HFFc6 (cell line): Measurements from ENCODE around the gene FYN. TPM values are rescaled to one million over a fixed set of nuclear protein-coding genes. Genes with fewer than 3 reads are reported as not detected.

Experiments
- DNase-seq: peaks from one replicate; pipeline ENCODE4 v3.0.0-alpha.2; 2018
- H3K27ac Mint-ChIP-seq: 2 replicates; pipeline ENCODE4 v1.8.0; 2020; ENCODE audit warnings: mild to moderate bottlenecking, mixed read lengths
- H3K27me3 Mint-ChIP-seq: 2 replicates; pipeline ENCODE4 v1.8.0; 2021; ENCODE audit warnings: mild to moderate bottlenecking, moderate library complexity, mixed read lengths; ENCODE audit not compliant: insufficient read depth
- H3K36me3 Mint-ChIP-seq: 2 replicates; pipeline ENCODE4 v1.8.0; 2021; ENCODE audit warnings: low read depth, mixed read lengths
- H3K4me1 Mint-ChIP-seq: 2 replicates; pipeline ENCODE4 v1.8.0; 2020; ENCODE audit warnings: low read depth, mixed read lengths
- H3K4me3 Mint-ChIP-seq: 2 replicates; pipeline ENCODE4 v1.8.0; 2020; ENCODE audit warnings: mild to moderate bottlenecking, moderate library complexity, mixed read lengths
- H3K9me3 Mint-ChIP-seq: 2 replicates; pipeline ENCODE4 v1.8.0; 2020; ENCODE audit warnings: mild to moderate bottlenecking, mixed read lengths
- CTCF ChIP-seq: fragments of 200-600 bp; sonication (generic); IDR thresholded peaks from 2 replicates; pipeline ENCODE4 v1.5.0; 2021; ENCODE audit warnings: antibody characterized with exemption, mild to moderate bottlenecking
- total RNA-seq, 6 experiments: library from RNA; stranded (reverse); fragmentation: NEBNext Ultra II Directional; extraction: Animal tissue kit (Norgen Biotek cat#: 25700); gene quantifications; 2 replicates in 1 of 6; 3 replicates in 5 of 6; pipeline ENCODE4 v1.2.3, GENCODE V29; 2021

Gene FYN
- total RNA-seq, 6 experiments from 2014 or later, result 41.5 to 59.9 (median 49.7) TPM

GRCh38 chr6:111769365-111770152, 103.7 kb downstream of the FYN start:
- H3K9me3 Mint-ChIP-seq, result no peaks in the 10 kb centered on the region
- no peak overlapping the region for H3K27ac Mint-ChIP-seq
- H3K36me3 Mint-ChIP-seq, result peaks cover 10% of the 10 kb centered on the region
- no peak overlapping the region for H3K4me3 Mint-ChIP-seq
- H3K4me1 Mint-ChIP-seq, result peaks cover 38% of the 10 kb centered on the region
- no peaks in the 10 kb centered on the region; the same call in none of the 2 replicates for H3K27me3 Mint-ChIP-seq
- no peak for TF ChIP-seq CTCF
- no peak for DNase-seq

- H3K27me3 Mint-ChIP-seq, result no peaks in the 10 kb centered on the region; the same call in 1 of the 2 replicates
- TF ChIP-seq CTCF, result no peak
- H3K9me3 Mint-ChIP-seq, result no peaks in the 10 kb centered on the region
- no peak for DNase-seq
- peaks cover 10% of the 10 kb centered on the region for H3K36me3 Mint-ChIP-seq
- peaks cover 41% of the 10 kb centered on the region for H3K4me1 Mint-ChIP-seq
- H3K27ac Mint-ChIP-seq, result no peak overlapping the region
- H3K4me3 Mint-ChIP-seq, result no peak overlapping the region
Measured at GRCh38 chr6:111768431-111768770, 104.9 kb downstream of the FYN start.

- H3K4me1 Mint-ChIP-seq, result peaks cover 46% of the 10 kb centered on the region
- H3K4me3 Mint-ChIP-seq, result no peak overlapping the region
- no peak for DNase-seq
- no peaks in the 10 kb centered on the region; the same call in 1 of the 2 replicates for H3K27me3 Mint-ChIP-seq
- no peak overlapping the region for H3K27ac Mint-ChIP-seq
- no peak for TF ChIP-seq CTCF
- H3K36me3 Mint-ChIP-seq, result peaks cover 10% of the 10 kb centered on the region
- no peaks in the 10 kb centered on the region for H3K9me3 Mint-ChIP-seq
Measured at GRCh38 chr6:111767752-111768430, 105.4 kb downstream of the FYN start.

GRCh38 chr6:111766201-111766857, 106.9 kb downstream of the FYN start:
- Mint-ChIP-seq H3K9me3 (no peaks in the 10 kb centered on the region), H3K27ac (peak overlapping the region; percentile 1; the same call in 1 of the 2 replicates), H3K27me3 (no peaks in the 10 kb centered on the region; the same call in 1 of the 2 replicates), H3K4me1 (peaks cover 48% of the 10 kb centered on the region), H3K36me3 (peaks cover 10% of the 10 kb centered on the region), H3K4me3 (no peak overlapping the region)
- DNase-seq, result no peak
- no peak for TF ChIP-seq CTCF

GRCh38 chr6:111765763-111766162, 107.5 kb downstream of the FYN start:
- Mint-ChIP-seq H3K36me3 (peaks cover 7% of the 10 kb centered on the region), H3K4me1 (peaks cover 48% of the 10 kb centered on the region), H3K27me3 (no peaks in the 10 kb centered on the region; the same call in 1 of the 2 replicates), H3K27ac (no peak overlapping the region), H3K4me3 (no peak overlapping the region), H3K9me3 (no peaks in the 10 kb centered on the region)
- DNase-seq, result no peak
- TF ChIP-seq CTCF, result no peak
